ENCODE results near the gene MPHOSPH9.
"Not testable (repeated sequence)": the region's sequence is repeated elsewhere in the genome, so short reads cannot be mapped to it uniquely, and the experiment has no call there.

DNA sequence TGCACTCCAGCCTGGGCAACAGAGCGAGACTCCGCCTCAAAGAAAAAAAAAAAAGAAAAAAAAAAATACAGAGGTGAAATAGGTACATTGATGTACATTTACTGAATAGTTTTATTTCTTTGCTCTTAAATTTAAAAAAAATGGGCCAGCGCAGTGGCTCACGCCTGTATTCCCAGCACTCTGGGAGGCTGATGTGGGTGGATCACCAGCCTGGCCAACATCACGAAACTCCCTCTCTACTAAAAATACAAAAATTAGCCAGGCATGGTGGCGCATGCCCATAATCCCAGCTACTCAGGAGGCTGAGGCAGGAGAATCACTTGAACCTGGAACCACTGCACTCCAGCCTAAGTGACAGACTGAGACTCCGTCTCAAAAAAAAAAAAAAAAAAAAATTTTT is 25.1 kb downstream of the MPHOSPH9 start:
- not testable (repeated sequence) for TF ChIP-seq POLR2A, POLR2AphosphoS5 (IDR thresholded peaks at IDR 0.05)

Data from spleen (tissue), 3 donors.